H9 (cell line): Measurements from ENCODE around the gene CPA3. TPM values are rescaled to one million over a fixed set of nuclear protein-coding genes. Genes with fewer than 3 reads are reported as not detected.

Source experiments
- DNase-seq: peaks from one replicate; pipeline ENCODE4 v3.0.0-alpha.2; 2017
- H2AFZ ChIP-seq: one replicate; pipeline ENCODE4 v1.6.1; 2013; ENCODE audit warnings: mild to moderate bottlenecking, low read length, control low read depth, moderate library complexity
- H2AK5ac ChIP-seq: 2 replicates; pipeline ENCODE4 v1.6.1; 2013; ENCODE audit warnings: low read length, control low read depth, mixed read lengths; ENCODE audit not compliant: insufficient read length
- H2BK120ac ChIP-seq: one replicate; pipeline ENCODE4 v1.6.1; 2013; ENCODE audit warnings: low read depth, mild to moderate bottlenecking, low read length, control low read depth, inconsistent platforms; ENCODE audit not compliant: poor library complexity, severe bottlenecking
- H2BK12ac ChIP-seq: 2 replicates; pipeline ENCODE4 v1.6.1; 2013; ENCODE audit warnings: low read length, control low read depth, mixed read lengths, low read depth; ENCODE audit not compliant: insufficient read length
- H2BK15ac ChIP-seq: 2 replicates; pipeline ENCODE4 v1.6.1; 2013; ENCODE audit warnings: low read depth, low read length, control low read depth
- H2BK20ac ChIP-seq: one replicate; pipeline ENCODE4 v1.6.1; 2013; ENCODE audit warnings: low read depth, mild to moderate bottlenecking, low read length, control low read depth, inconsistent platforms; ENCODE audit not compliant: poor library complexity, severe bottlenecking
- H2BK5ac ChIP-seq: 2 replicates; pipeline ENCODE4 v1.6.1; 2013; ENCODE audit warnings: low read length, control low read depth, mixed read lengths; ENCODE audit not compliant: insufficient read length
- H3K14ac ChIP-seq: 2 replicates; pipeline ENCODE4 v1.6.1; 2013; ENCODE audit warnings: low read length, control low read depth; ENCODE audit not compliant: insufficient read depth
- H3K18ac ChIP-seq: 2 replicates; pipeline ENCODE4 v1.6.1; 2013; ENCODE audit warnings: low read depth, mild to moderate bottlenecking, mixed read lengths, low read length, control low read depth; ENCODE audit not compliant: insufficient read length
- H3K23ac ChIP-seq: 2 replicates; pipeline ENCODE4 v1.6.1; 2013; ENCODE audit warnings: low read length, control low read depth, mixed read lengths, low read depth; ENCODE audit not compliant: insufficient read length
- H3K23me2 ChIP-seq: 2 replicates; pipeline ENCODE4 v1.6.1; 2013; ENCODE audit warnings: low read depth, mild to moderate bottlenecking, mixed read lengths, low read length, control low read depth; ENCODE audit not compliant: insufficient read length, poor library complexity, severe bottlenecking
- H3K27ac ChIP-seq: 2 replicates; pipeline ENCODE4 v1.5.1; 2013; ENCODE audit warnings: low read length, control low read depth, mixed read lengths, low read depth; ENCODE audit not compliant: insufficient read length
- H3K27me3 ChIP-seq: 2 replicates; pipeline ENCODE4 v1.6.1; 2013; ENCODE audit warnings: low read length, control low read depth, inconsistent platforms; ENCODE audit not compliant: insufficient read depth
- H3K4ac ChIP-seq: 2 replicates; pipeline ENCODE4 v1.6.1; 2013; ENCODE audit warnings: low read depth, mild to moderate bottlenecking, control low read depth, inconsistent platforms, low read length, moderate library complexity
- H3K4me1 ChIP-seq: 2 replicates; pipeline ENCODE4 v1.6.1; 2013; ENCODE audit warnings: low read length, control low read depth, inconsistent platforms; ENCODE audit not compliant: insufficient read depth
- H3K4me2 ChIP-seq: 2 replicates; pipeline ENCODE4 v1.6.1; 2013; ENCODE audit warnings: low read length, control low read depth, mixed read lengths; ENCODE audit not compliant: insufficient read length, insufficient read depth
- H3K56ac ChIP-seq: 2 replicates; pipeline ENCODE4 v1.6.1; 2013; ENCODE audit warnings: low read depth, mild to moderate bottlenecking, mixed read lengths, low read length, control low read depth; ENCODE audit not compliant: insufficient read length
- H3K79me1 ChIP-seq: 2 replicates; pipeline ENCODE4 v1.6.1; 2013; ENCODE audit warnings: low read depth, mild to moderate bottlenecking, moderate library complexity, low read length, control low read depth, inconsistent platforms; ENCODE audit not compliant: insufficient read depth, poor library complexity, severe bottlenecking
- H3K79me2 ChIP-seq: 2 replicates; pipeline ENCODE4 v1.6.1; 2013; ENCODE audit warnings: low read length, control low read depth, inconsistent platforms; ENCODE audit not compliant: insufficient read depth
- H3K9ac ChIP-seq: 2 replicates; pipeline ENCODE4 v1.6.1; 2013; ENCODE audit warnings: low read length, control low read depth, mixed read lengths; ENCODE audit not compliant: insufficient read length; ENCODE audit errors: extremely low read depth
- H3K9me3 ChIP-seq: one replicate; pipeline ENCODE4 v1.6.1; 2013; ENCODE audit warnings: low read depth, low read length, inconsistent platforms; ENCODE audit not compliant: control insufficient read depth
- H3T11ph ChIP-seq: one replicate; pipeline ENCODE4 v1.6.1; 2013; ENCODE audit warnings: mild to moderate bottlenecking, low read length, control low read depth, inconsistent platforms
- H4K20me1 ChIP-seq: one replicate; pipeline ENCODE4 v1.6.1; 2013; ENCODE audit not compliant: control insufficient read depth, insufficient read length, insufficient read depth
- H4K5ac ChIP-seq: 2 replicates; pipeline ENCODE4 v1.6.1; 2013; ENCODE audit warnings: low read depth, mild to moderate bottlenecking, mixed read lengths, low read length, control low read depth; ENCODE audit not compliant: insufficient read length
- H4K8ac ChIP-seq: replicated peaks from 2 replicates; pipeline ENCODE4 v1.6.1; 2013; ENCODE audit warnings: low read length, control low read depth, mixed read lengths, low read depth; ENCODE audit not compliant: insufficient read length
- H4K91ac ChIP-seq: 2 replicates; pipeline ENCODE4 v1.6.1; 2013; ENCODE audit warnings: low read depth, mild to moderate bottlenecking, moderate library complexity, mixed read lengths, low read length, control low read depth; ENCODE audit not compliant: insufficient read length
- H3K27ac Mint-ChIP-seq, 3 experiments: 2 replicates in 2 of 3; 3 replicates in 1 of 3; pipeline ENCODE4 v1.8.0; 2020 to 2021; ENCODE audit warnings: mixed read lengths in 3 of 3, mild to moderate bottlenecking in 1 of 3, moderate library complexity in 1 of 3
- H3K27me3 Mint-ChIP-seq: 2 replicates; pipeline ENCODE4 v1.8.0; 2021; ENCODE audit warnings: low read depth, mild to moderate bottlenecking, moderate library complexity, mixed read lengths
- H3K36me3 Mint-ChIP-seq, 3 experiments: 2 replicates in 2 of 3; 3 replicates in 1 of 3; pipeline ENCODE4 v1.8.0; 2020 to 2021; ENCODE audit warnings: low read depth in 3 of 3, mixed read lengths in 3 of 3; ENCODE audit not compliant: insufficient read depth in 1 of 3
- H3K4me1 Mint-ChIP-seq, 2 experiments: 2 replicates each; pipeline ENCODE4 v1.8.0; 2020; ENCODE audit warnings: mixed read lengths in 2 of 2
- H3K4me3 Mint-ChIP-seq, 2 experiments: 2 replicates in 1 of 2; 3 replicates in 1 of 2; pipeline ENCODE4 v1.8.0; 2020 to 2021; ENCODE audit warnings: mild to moderate bottlenecking in 2 of 2, mixed read lengths in 2 of 2, moderate library complexity in 1 of 2
- H3K9me3 Mint-ChIP-seq, 2 experiments: 2 replicates in 1 of 2; 3 replicates in 1 of 2; pipeline ENCODE4 v1.8.0; 2020; ENCODE audit warnings: mild to moderate bottlenecking in 2 of 2, mixed read lengths in 2 of 2, moderate library complexity in 1 of 2
- CTCF ChIP-seq: fragments of 200-600 bp; sonication (generic); conservative IDR thresholded peaks from 3 replicates; pipeline ENCODE4 v1.8.0; 2021; ENCODE audit warnings: antibody characterized with exemption, mild to moderate bottlenecking
- total RNA-seq: library from RNA; stranded (reverse); gene quantifications from 2 replicates; pipeline ENCODE4 v1.2.1, GENCODE V29; 2021

Gene CPA3
- total RNA-seq, 1 experiment from 2014 or later: not detected

DNA sequence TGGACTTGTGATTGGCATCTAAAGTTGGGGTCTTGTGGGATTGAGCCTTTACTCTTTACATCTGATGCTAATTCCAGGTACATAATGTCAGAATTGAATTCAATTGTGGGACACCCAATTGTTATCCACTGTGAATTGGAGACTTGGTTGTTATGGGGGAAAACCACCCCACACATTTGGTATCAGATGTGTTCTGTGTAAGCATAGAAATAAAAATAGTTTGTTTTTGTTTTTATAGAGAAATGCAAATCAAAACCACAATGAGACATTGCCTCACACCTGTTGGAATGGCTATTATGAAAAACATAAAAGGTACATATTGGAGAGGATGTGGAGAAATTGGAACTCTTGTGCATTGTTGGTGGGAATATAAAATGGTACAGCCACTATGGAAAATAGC, 58.5 kb downstream of the CPA3 start:
- Histone ChIP-seq H3K9me3 (no peaks in the 10 kb centered on the region), H2AK5ac (no peak overlapping the region), H3K23me2 (no peaks in the 10 kb centered on the region), H3K4me1 (no peaks in the 10 kb centered on the region), H2BK12ac (no peak overlapping the region), H2BK15ac (no peak overlapping the region), H3K56ac (no peak overlapping the region), H3K79me1 (no peaks in the 10 kb centered on the region), H4K5ac (no peak overlapping the region), H3T11ph (no peak overlapping the region), H3K4ac (no peak overlapping the region), H4K20me1 (no peaks in the 10 kb centered on the region), H2BK20ac (no peak overlapping the region), H3K14ac (no peak overlapping the region), H2AFZ (no peak overlapping the region), H2BK120ac (no peak overlapping the region), H3K18ac (no peak overlapping the region), H3K79me2 (no peaks in the 10 kb centered on the region), H3K23ac (no peak overlapping the region), H3K27me3 (no peaks in the 10 kb centered on the region), H2BK5ac (no peak overlapping the region), H3K4me2 (no peak overlapping the region), H4K91ac (no peak overlapping the region), H3K27ac (no peak overlapping the region), H3K9ac (no peak overlapping the region), H4K8ac (no peak overlapping the region)
- DNase-seq: no peak
- no peak overlapping the region for H3K4me3 Mint-ChIP-seq
- peaks cover 0 to 4% (median 1%) of the 10 kb centered on the region in 3 experiments; a peak in 2 of 7 replicates for H3K36me3 Mint-ChIP-seq
- TF ChIP-seq CTCF: no peak
- peaks cover 3 to 5% of the 10 kb centered on the region in 2 experiments; a peak in 4 of 5 replicates for H3K9me3 Mint-ChIP-seq
- H3K4me1 Mint-ChIP-seq: no peaks in the 10 kb centered on the region
- no peaks in the 10 kb centered on the region; the same call in 1 of the 2 replicates for H3K27me3 Mint-ChIP-seq
- H3K27ac Mint-ChIP-seq: no peak overlapping the region
